GM12878 (cell line): Measurements from ENCODE around the gene NRXN3. TPM values are rescaled to one million over a fixed set of nuclear protein-coding genes. Genes with fewer than 3 reads are reported as not detected.

Source experiments
- ATAC-seq: fragments of 200-7000 bp; cut with Tn5 transposase; 3 replicates; pipeline ENCODE4 v1.9.1; 2020; ENCODE audit warnings: mild to moderate bottlenecking, moderate library complexity
- BruUV-seq: library from RNA; stranded (reverse); fragments of 400-500 nt; replicated peaks from 2 replicates; lab custom pipeline; 2021; lab: Mats Ljungman, UMichigan
- CTCF ChIA-PET: fragments of 300-600 bp; sonication (Branson Sonifier 250); formaldehyde crosslinking; extraction: SDS; loops from one replicate; lab custom pipeline; 2021; ENCODE audit warnings: inconsistent platforms; lab: Yijun Ruan, JAX
- POLR2A ChIA-PET: fragments of 350-600 bp; formaldehyde crosslinking; extraction: SDS; loops from one replicate; lab custom pipeline; 2021; ENCODE audit warnings: inconsistent platforms; lab: Charles Lee
- RAD21 ChIA-PET: fragments of 300-600 bp; sonication (Branson Sonifier 250); formaldehyde crosslinking; loops from one replicate; lab custom pipeline; 2023; ENCODE audit warnings: antibody characterized with exemption; ENCODE audit not compliant: unreplicated experiment; lab: Charles Lee
- SMC1A ChIA-PET: fragments of 300-600 bp; sonication (Branson Sonifier 250); formaldehyde crosslinking; loops from one replicate; lab custom pipeline; 2023; ENCODE audit not compliant: unreplicated experiment, uncharacterized antibody; lab: Charles Lee
- DNase-seq: peaks from one replicate; pipeline ENCODE4 v3.0.0-alpha.2; 2011; ENCODE audit warnings: low read depth, low spot score
- FAIRE-seq: peaks from 3 replicates; lab custom pipeline; 2011; peaks lifted over from hg19 to GRCh38; lab: Jason Lieb, UNC
- H2AFZ ChIP-seq: 2 replicates; pipeline ENCODE4 v1.6.0; 2011; ENCODE audit warnings: low read depth, low read length, control low read depth; ENCODE audit not compliant: control insufficient read depth
- H3K27ac ChIP-seq: 2 replicates; pipeline ENCODE4 v1.5.1; 2011; ENCODE audit warnings: control low read depth; ENCODE audit not compliant: control insufficient read depth, insufficient read depth
- H3K27me3 ChIP-seq, 2 experiments: replicated peaks in 1 of 2; 2 replicates each; pipeline versions ENCODE4 v1.6.0 to v1.6.1; 2011; ENCODE audit warnings: low read length in 1 of 2; ENCODE audit not compliant: control insufficient read depth in 2 of 2, insufficient read depth in 2 of 2
- H3K36me3 ChIP-seq, 2 experiments: 2 replicates each; pipeline ENCODE4 v1.5.1; 2011; ENCODE audit warnings: low read length in 1 of 2; ENCODE audit not compliant: control insufficient read depth in 2 of 2, insufficient read depth in 2 of 2
- H3K4me1 ChIP-seq: 2 replicates; pipeline ENCODE4 v1.6.1; 2011; ENCODE audit warnings: mild to moderate bottlenecking, low read length, moderate library complexity, mixed read lengths; ENCODE audit not compliant: control insufficient read depth, insufficient read depth
- H3K4me2 ChIP-seq: 2 replicates; pipeline ENCODE4 v1.6.0; 2011; ENCODE audit warnings: control low read depth; ENCODE audit not compliant: control insufficient read depth, insufficient read depth
- H3K4me3 ChIP-seq: fragments of 200-600 bp; sonication (generic); 2 replicates; pipeline ENCODE4 v1.5.1; 2016
- H3K79me2 ChIP-seq: 2 replicates; pipeline ENCODE4 v1.6.0; 2011; ENCODE audit warnings: low read length; ENCODE audit not compliant: control insufficient read depth, insufficient read depth
- H3K9ac ChIP-seq: 2 replicates; pipeline ENCODE4 v1.8.0; 2011; ENCODE audit warnings: low read length, control low read depth, mixed read lengths; ENCODE audit not compliant: control insufficient read depth, insufficient read depth
- H3K9me3 ChIP-seq: replicated peaks from 3 replicates; pipeline ENCODE4 v1.5.1; 2011; ENCODE audit warnings: mild to moderate bottlenecking, low read length; ENCODE audit not compliant: control insufficient read depth, insufficient read depth
- H4K20me1 ChIP-seq: 2 replicates; pipeline ENCODE4 v1.6.0; 2011; ENCODE audit not compliant: control insufficient read depth, insufficient read depth
- CUX1 ChIP-seq: IDR thresholded peaks from 2 replicates; pipeline ENCODE4 v1.6.1; 2012; ENCODE audit warnings: improper control_type of control experiment, low read depth, low read length; ENCODE audit not compliant: insufficient replicate concordance
- HDAC6 ChIP-seq: fragments of 200-600 bp; sonication (generic); IDR thresholded peaks from one replicate; pipeline ENCODE4 v1.8.0; 2017; ENCODE audit warnings: antibody characterized with exemption; ENCODE audit not compliant: unreplicated experiment
- LARP7 ChIP-seq: fragments of 450-650 bp; IDR thresholded peaks from 2 replicates; pipeline ENCODE4 v1.6.1; 2017; ENCODE audit warnings: mild to moderate bottlenecking
- MEF2A ChIP-seq: IDR thresholded peaks from 2 replicates; pipeline ENCODE4 v1.6.1; 2011; ENCODE audit warnings: low read depth, mild to moderate bottlenecking, low read length, moderate library complexity; ENCODE audit not compliant: insufficient read depth
- NFYB ChIP-seq: IDR thresholded peaks from 2 replicates; pipeline ENCODE4 v1.6.1; 2011; ENCODE audit warnings: low read depth, mild to moderate bottlenecking, low read length, improper control_type of control experiment, moderate library complexity; ENCODE audit not compliant: insufficient read depth
- PRDM15 ChIP-seq: fragments of 450-650 bp; formaldehyde crosslinking; IDR thresholded peaks from 2 replicates; pipeline ENCODE4 v1.4.0; 2020; ENCODE audit warnings: mild to moderate bottlenecking, moderate library complexity
- WGBS: methylation state at CpG from one replicate; pipeline ENCODE4 v1.1.6; 2016; ENCODE audit warnings: low lambda C conversion rate; ENCODE audit not compliant: insufficient replicate concordance, insufficient coverage; ENCODE audit errors: missing lambda C conversion rate; 5-methylcytosine and 5-hydroxymethylcytosine counted together
- in situ Hi-C: fragments of 300-500 bp; cut with MboI; formaldehyde crosslinking; loops from 9 replicates; pipeline ENCODE4 v1.14.3; 2018; ENCODE audit warnings: mixed read lengths
- intact Hi-C: fragments of 100-400 bp; cut with micrococcal nuclease; formaldehyde crosslinking; loops from one replicate; pipeline ENCODE4 v1.14.2; 2022; ENCODE audit not compliant: unreplicated experiment
- polyA plus RNA-seq, 11 experiments: library from polyadenylated mRNA; depleted of rRNA in 4 of 11; unstranded in 6 of 11; stranded (reverse) in 5 of 11; fragments of >200 nt; fragmentation: Nextera tagmentation in 4 of 11; fragmentation: Illumina TruSeq in 1 of 11; extraction: Ambion mirVana in 4 of 11; extraction: Trizol in 1 of 11; gene quantifications; 1 replicate in 1 of 11; 2 replicates in 10 of 11; pipeline versions ENCODE4 v1.2.1 to v1.2.3, GENCODE V29; 2011 to 2016; ENCODE audit warnings: inconsistent platforms in 2 of 11, missing spikeins in 2 of 11, low read depth in 1 of 11
- total RNA-seq, 4 experiments: library from RNA; depleted of rRNA in 3 of 4; stranded (reverse); fragments of >200 nt in 3 of 4; fragmentation: Illumina TruSeq in 1 of 4; extraction: Trizol in 1 of 4; gene quantifications; 2 replicates each; pipeline versions ENCODE4 v1.2.1 to v1.2.3, GENCODE V29; 2013 to 2021

The NRXN3 gene
- total and polyA plus RNA-seq, 10 of the 15 experiments (the other 5 are each of a cell fraction or from before 2014, with no cell fraction given): 0.52 to 3.3 (median 1.4) TPM

GRCh38 chr14:79586416-79586815 is 1416.2 kb downstream of the NRXN3 start:
- in situ Hi-C loops (no loop called here), intact Hi-C loops (no loop called here)
- Histone ChIP-seq H3K4me2 (no peak overlapping the region), H3K36me3 (no peaks in the 10 kb centered on the region), H2AFZ (no peak overlapping the region), H3K79me2 (no peaks in the 10 kb centered on the region), H3K27ac (no peak overlapping the region), H3K9me3 (no peaks in the 10 kb centered on the region; the same call in 2 of the 3 replicates), H3K4me1 (no peaks in the 10 kb centered on the region), H3K4me3 (no peak overlapping the region), H3K9ac (no peak overlapping the region), H4K20me1 (no peaks in the 10 kb centered on the region), H3K27me3 (no peaks in the 10 kb centered on the region)
- ATAC-seq: no peak
- FAIRE-seq: no peak
- ChIA-PET POLR2A (no interaction called here), CTCF (no interaction called here), SMC1A (interaction anchor here (0.6 to 0.7 kb wide), 2 partner anchors 20 to 1183 kb away, joined by 3 read pairs; no protein-coding TSS in a partner anchor), RAD21 (no interaction called here)
- TF ChIP-seq MEF2A (no peak), HDAC6 (no peak), CUX1 (no peak), NFYB (no peak), LARP7 (no peak), PRDM15 (CRISPR knock-in tag) (no peak)
- DNase-seq: no peak
- BruUV-seq: no TSS peak
- WGBS: 84% methylated on average over 5 of the region's 5 CpGs
